ENCODE results near the gene PER1. TPM values are rescaled to one million over a fixed set of nuclear protein-coding genes. Genes with fewer than 3 reads are reported as not detected.

Gene PER1
- total RNA-seq, 1 donor from 2014 or later: 75.9 TPM

- no peak for TF ChIP-seq CTCF (IDR thresholded peaks at IDR 0.05)
- Mint-ChIP-seq H3K36me3 (ENCODE audit: low read depth) (peaks cover 2% of the 10 kb centered on the region), H3K4me1 (ENCODE audit: low read depth) (peaks cover 40% of the 10 kb centered on the region), H3K27me3 (ENCODE audit: low read depth) (no peaks in the 10 kb centered on the region), H3K4me3 (ENCODE audit: unreplicated experiment) (peak overlapping the region; percentile 84), H3K27ac (ENCODE audit: unreplicated experiment) (peak overlapping the region; percentile 99), H3K9me3 (ENCODE audit: low read depth) (no peaks in the 10 kb centered on the region)
- no peak for DNase-seq (ENCODE audit: low spot score)
Measured at GRCh38 chr17:8163978-8164814, 12.0 kb upstream of the PER1 start.

GRCh38 chr17:8162997-8163977 lies 11.1 kb upstream of the PER1 start:
- H3K36me3 Mint-ChIP-seq (ENCODE audit: low read depth): peaks cover 2% of the 10 kb centered on the region
- TF ChIP-seq CTCF (IDR thresholded peaks at IDR 0.05): no peak
- H3K9me3 Mint-ChIP-seq (ENCODE audit: low read depth): no peaks in the 10 kb centered on the region
- no peak for DNase-seq (ENCODE audit: low spot score)
- no peaks in the 10 kb centered on the region for H3K27me3 Mint-ChIP-seq (ENCODE audit: low read depth)
- H3K4me1 Mint-ChIP-seq (ENCODE audit: low read depth): peaks cover 46% of the 10 kb centered on the region
- H3K27ac Mint-ChIP-seq (ENCODE audit: unreplicated experiment): peak overlapping the region; percentile 99
- H3K4me3 Mint-ChIP-seq (ENCODE audit: unreplicated experiment): peak overlapping the region; percentile 84

GRCh38 chr17:8162233-8162996 lies 10.2 kb upstream of the PER1 start, which contains the start of gene VAMP2:
Gene VAMP2 (minus strand): TSS chr17:8162948. CDS start chr17:8162879, 69 bp downstream.
- peaks cover 46% of the 10 kb centered on the region for H3K4me1 Mint-ChIP-seq (ENCODE audit: low read depth)
- H3K4me3 Mint-ChIP-seq (ENCODE audit: unreplicated experiment): peak within 1 kb of the TSS; percentile 84
- H3K27ac Mint-ChIP-seq (ENCODE audit: unreplicated experiment): peak within 1 kb of the TSS; percentile 99
- H3K36me3 Mint-ChIP-seq (ENCODE audit: low read depth): peaks cover 2% of the 10 kb centered on the region
- H3K27me3 Mint-ChIP-seq (ENCODE audit: low read depth): no peaks in the 10 kb centered on the region
- H3K9me3 Mint-ChIP-seq (ENCODE audit: low read depth): no peaks in the 10 kb centered on the region
- DNase-seq (ENCODE audit: low spot score): no peak
- TF ChIP-seq CTCF (IDR thresholded peaks at IDR 0.05): peak; percentile 17

- Mint-ChIP-seq H3K9me3 (ENCODE audit: low read depth) (no peaks in the 10 kb centered on the region), H3K4me1 (ENCODE audit: low read depth) (peaks cover 46% of the 10 kb centered on the region), H3K36me3 (ENCODE audit: low read depth) (peaks cover 2% of the 10 kb centered on the region), H3K27me3 (ENCODE audit: low read depth) (no peaks in the 10 kb centered on the region), H3K27ac (ENCODE audit: unreplicated experiment) (peak overlapping the region; percentile 93), H3K4me3 (ENCODE audit: unreplicated experiment) (peak overlapping the region; percentile 70)
- no peak for DNase-seq (ENCODE audit: low spot score)
- TF ChIP-seq CTCF (IDR thresholded peaks at IDR 0.05): no peak
Measured at GRCh38 chr17:8161289-8162232, 9.4 kb upstream of the PER1 start.
